ENCODE results near the gene FBL. TPM values are rescaled to one million over a fixed set of nuclear protein-coding genes. Genes with fewer than 3 reads are reported as not detected.

FBL gene
- total RNA-seq, 1 experiment from 2014 or later, result 188 TPM

DNA sequence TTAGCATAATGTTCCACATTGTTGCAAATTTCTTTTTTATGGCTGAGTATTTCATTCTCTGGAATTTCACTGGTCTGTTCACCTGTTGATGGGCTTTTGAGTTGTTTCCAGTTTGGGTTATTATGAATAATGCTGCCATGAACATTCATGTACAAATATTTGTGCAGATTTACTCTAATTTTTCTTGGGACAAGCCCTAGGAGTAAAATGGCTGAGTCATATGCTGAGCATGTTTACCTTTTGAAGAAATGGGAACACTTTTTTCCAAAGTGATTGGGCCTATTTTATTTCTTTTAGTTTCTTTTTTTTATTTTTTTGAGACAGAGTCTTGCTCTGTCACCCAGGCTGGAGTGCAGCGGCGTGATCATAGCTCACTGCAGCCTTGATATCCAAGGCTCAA is 4.7 kb upstream of the FBL start:
- no peak for DNase-seq (ENCODE audit: low read depth, low spot score)
- in situ Hi-C loops (cut with HindIII; ENCODE audit: low pct_unique_long_range_greater_than_20kb, low sequenced_read_pairs), result no loop called here

DNA sequence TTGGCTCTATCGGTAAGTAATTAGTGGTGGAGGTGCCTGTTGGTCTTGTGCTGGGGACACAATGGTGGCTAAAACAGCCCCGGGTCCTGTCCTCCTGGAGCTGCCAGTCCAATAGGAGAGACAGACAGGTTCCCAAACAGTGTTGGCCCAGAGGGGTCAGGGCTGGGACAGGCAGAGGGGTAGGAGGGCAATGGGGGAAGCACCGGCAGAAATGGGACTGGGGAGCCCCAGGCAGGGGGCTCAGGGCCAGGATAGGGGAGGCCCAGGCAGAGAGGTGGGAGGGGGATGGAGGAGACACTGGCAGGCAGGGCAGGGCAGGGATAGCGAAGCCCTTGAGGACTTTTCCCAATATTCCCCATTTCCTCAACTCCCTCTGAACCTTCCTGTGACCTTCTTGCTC is 2.2 kb upstream of the FBL start:
- no peak for DNase-seq (ENCODE audit: low read depth, low spot score)
- in situ Hi-C loops (cut with HindIII; ENCODE audit: low pct_unique_long_range_greater_than_20kb, low sequenced_read_pairs), result no loop called here

DNA sequence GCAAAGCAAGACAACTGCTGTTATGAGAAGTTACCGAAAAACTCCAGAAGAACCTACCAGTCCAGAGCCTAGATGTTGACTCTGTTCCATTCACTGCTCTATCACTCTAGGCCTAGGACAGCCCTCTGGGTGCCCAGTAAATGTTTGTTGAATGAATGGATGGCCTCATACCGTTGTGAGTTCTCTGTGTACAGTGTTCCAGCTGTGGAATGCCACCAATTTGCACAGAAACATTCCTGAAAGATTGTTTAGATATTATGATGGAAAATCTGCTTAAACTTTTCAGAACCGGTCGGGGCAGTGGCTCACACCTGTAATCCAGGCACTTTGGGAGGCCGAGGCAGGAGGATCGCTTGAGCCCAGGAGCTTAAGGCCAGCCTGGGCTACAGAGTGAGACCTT is 1.3 kb upstream of the FBL start:
- in situ Hi-C loops (cut with HindIII; ENCODE audit: low pct_unique_long_range_greater_than_20kb, low sequenced_read_pairs), result no loop called here
- DNase-seq (ENCODE audit: low read depth, low spot score), result no peak

DNA sequence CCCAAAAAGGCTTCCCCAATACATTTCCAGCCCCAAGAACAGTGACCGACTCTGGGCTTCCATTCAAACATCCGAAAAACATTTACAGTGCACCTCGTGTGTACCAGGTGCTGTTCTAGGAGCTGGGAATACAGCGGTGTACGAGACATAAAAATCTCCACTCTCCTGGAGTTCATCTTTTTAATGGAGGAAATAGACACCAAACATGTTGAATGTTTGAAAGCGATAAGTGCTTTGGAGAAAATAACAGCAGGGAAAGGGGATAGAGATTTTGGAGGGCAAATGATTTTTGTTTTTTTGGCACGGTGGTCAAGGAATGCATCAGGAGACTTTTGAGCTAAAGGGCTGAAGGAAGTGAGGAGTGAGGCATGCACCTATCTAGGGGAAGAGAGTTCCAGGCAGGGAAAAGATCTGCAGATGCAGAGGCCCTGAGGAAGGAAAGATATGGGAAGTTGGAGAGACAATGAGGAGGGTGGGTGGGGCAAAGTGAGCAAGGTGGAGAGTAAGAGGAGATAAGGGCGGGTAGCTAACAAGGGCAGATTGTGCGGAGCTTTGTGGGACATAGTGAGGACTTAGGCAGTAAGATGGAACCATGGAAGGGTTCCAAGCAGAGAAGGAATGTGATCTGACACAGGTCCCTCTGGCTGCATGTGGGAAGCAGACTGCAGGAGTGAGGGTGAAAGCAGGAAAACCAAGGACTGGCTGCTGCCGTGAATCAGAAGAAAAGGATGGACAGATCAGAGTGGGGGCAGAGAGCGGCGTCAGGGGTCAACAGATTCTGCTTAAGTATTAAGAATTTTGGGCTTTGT is 703 bp upstream of the FBL start:
- in situ Hi-C loops (cut with HindIII; ENCODE audit: low pct_unique_long_range_greater_than_20kb, low sequenced_read_pairs), result no loop called here
- DNase-seq (ENCODE audit: low read depth, low spot score), result no peak

DNA sequence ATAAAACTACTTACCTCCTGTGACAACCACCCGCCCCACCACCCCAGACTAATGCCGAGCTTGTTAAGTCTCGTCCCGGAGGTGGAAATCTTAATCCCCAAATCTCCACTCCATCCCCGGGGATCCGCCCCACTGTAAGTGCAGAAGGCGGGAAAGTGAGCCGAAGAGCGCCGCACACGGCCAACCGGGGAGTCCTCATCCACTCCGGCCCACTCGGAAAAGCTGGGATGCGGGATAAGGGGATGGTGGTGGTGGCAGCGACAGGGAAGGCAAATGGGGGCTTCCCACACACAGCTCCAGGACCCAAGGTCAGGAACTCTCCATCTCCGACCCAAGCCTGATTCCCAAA is 621 bp downstream of the FBL start:
- in situ Hi-C loops (cut with HindIII; ENCODE audit: low pct_unique_long_range_greater_than_20kb, low sequenced_read_pairs), result no loop called here
- DNase-seq (ENCODE audit: low read depth, low spot score), result no peak

DNA sequence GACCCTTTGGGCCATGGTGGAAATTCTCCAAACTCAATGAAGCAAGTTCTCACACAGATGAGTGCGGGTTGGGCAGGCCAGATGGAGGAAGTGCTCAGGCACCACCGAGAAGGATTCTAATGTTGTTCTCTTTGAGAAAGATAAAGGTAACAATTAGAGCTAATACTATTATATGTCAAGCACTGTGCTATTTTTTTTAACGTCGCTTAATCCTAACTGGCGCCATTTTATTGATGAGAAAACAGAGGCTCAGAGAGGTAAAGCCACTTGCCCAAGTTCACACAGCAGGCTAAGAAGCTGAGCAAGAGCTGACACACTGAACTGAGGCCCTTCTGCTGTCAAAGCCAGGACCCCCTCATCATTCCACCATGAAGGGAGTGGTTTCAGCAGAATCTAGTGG is 1.0 kb downstream of the FBL start:
- DNase-seq (ENCODE audit: low read depth, low spot score), result no peak
- in situ Hi-C loops (cut with HindIII; ENCODE audit: low pct_unique_long_range_greater_than_20kb, low sequenced_read_pairs), result no loop called here

DNA sequence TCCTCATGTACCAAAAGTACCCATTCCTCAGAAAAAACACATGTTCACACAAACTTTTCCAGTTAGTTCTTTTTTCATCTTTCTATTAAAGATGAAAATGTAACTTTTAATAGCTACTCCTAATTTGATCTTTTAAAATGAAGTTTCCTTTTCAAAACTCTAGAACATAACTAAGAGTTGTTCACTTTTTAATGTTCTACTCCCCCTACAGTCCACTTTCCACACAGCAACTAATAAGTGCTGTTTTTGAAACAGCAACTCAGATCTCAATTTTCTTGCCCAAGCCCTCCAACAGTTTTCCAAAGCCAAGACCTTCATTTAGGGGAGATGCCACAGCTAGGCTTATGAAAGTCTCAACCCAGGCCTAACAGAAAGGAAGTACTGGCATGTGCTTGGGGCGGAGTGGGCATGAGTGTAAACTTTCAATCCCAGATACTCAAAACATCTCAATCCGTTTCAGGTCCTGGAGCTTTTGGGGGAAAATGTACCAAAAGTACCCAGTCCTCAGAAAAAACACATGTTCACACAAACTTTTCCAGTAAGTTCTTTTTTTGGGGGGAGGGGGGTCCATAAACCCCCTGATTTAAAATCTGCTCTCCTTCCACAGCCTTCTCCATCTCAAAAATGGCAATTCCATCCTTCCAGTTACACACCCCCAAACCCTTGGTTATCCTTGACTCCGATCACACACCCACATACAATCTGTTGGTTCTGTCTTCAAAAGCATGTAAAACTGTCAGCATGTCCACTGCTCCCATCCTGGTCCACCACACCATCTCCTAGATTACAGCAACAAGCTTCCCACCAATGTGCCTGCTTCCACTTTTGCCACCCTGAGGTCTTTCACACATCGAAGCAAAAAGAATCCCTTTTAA is 2.0 kb downstream of the FBL start:
- in situ Hi-C loops (cut with HindIII; ENCODE audit: low pct_unique_long_range_greater_than_20kb, low sequenced_read_pairs), result no loop called here

DNA sequence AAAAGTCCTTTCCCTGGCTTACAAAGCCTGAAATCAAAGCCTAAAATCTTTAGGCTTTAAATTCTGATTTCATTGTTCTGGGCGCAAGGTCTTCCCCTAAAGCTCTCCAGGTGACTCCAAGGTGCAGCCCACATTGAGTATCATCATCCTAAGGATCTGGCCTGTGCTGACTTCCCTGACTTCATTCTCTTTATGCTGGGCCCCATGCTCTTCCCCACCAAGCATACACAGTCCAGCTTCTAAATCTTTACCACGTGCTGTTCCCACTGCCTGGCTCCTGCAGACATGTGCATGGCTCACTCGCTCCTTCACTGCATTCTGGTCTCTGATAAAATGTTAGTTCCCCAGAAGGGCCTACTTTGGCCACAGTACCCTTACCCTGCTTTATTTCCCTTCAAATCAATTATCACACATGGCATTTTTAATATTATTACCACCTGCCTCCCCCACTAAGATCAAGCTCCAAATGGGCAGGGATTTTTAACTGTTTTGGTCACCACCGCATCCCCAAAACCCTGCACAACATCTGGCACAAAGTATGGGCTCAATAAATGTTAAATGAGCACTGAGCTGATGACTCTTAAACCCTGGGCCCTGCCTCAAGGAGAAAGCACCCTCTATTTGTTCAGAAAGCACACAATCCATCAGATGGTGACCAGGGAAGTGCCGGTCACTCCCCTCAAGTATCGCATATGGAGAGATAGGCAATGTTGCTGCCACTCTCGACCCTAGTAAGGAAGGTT is 3.3 kb downstream of the FBL start:
- in situ Hi-C loops (cut with HindIII; ENCODE audit: low pct_unique_long_range_greater_than_20kb, low sequenced_read_pairs), result no loop called here
- no peak for DNase-seq (ENCODE audit: low read depth, low spot score)

More for the DNA sequence above, 2.0 kb downstream of the FBL start:
- DNase-seq (ENCODE audit: low read depth, low spot score), result peak; percentile 63

DNA sequence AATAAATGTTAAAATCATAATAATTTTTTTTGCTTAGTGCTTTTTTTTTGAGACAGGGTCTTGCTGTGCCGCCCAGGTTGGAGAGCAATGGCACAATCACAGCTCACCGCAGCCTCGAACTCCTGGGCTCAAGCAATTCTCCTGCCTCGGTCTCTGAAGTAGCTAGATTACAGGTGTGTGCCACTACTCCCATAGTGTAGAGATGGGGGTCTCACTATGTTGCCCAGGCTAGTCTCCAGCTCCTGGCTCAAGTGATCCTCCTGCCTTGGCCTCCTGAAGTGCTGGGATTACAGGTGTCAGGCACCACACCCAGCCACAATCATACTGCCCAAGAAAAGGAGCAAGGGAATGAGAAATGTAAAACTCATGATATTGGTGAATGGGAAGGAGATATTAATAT is 5.1 kb downstream of the FBL start:
- no peak for DNase-seq (ENCODE audit: low read depth, low spot score)
- in situ Hi-C loops (cut with HindIII; ENCODE audit: low pct_unique_long_range_greater_than_20kb, low sequenced_read_pairs), result no loop called here

DNA sequence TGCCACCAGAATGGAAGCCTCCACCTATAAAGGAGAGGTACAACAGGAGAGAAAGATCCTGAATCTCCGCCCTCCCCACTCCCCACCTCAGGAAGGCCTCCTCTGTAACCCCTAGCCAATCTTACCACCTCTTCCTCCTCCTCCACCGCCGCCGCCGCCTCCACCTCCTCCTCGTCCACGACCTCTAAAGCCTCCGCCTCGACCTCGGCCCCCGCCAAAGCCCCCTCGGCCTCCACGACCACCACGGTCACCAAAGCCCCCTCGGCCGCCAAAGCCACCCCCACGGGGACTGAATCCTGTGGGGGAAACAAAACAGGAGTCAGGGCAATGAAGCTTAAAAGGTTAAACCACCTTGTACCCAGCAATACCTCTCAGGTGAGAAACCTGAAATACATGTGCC is 5.7 kb downstream of the FBL start:
- in situ Hi-C loops (cut with HindIII; ENCODE audit: low pct_unique_long_range_greater_than_20kb, low sequenced_read_pairs), result no loop called here
- no peak for DNase-seq (ENCODE audit: low read depth, low spot score)

DNA sequence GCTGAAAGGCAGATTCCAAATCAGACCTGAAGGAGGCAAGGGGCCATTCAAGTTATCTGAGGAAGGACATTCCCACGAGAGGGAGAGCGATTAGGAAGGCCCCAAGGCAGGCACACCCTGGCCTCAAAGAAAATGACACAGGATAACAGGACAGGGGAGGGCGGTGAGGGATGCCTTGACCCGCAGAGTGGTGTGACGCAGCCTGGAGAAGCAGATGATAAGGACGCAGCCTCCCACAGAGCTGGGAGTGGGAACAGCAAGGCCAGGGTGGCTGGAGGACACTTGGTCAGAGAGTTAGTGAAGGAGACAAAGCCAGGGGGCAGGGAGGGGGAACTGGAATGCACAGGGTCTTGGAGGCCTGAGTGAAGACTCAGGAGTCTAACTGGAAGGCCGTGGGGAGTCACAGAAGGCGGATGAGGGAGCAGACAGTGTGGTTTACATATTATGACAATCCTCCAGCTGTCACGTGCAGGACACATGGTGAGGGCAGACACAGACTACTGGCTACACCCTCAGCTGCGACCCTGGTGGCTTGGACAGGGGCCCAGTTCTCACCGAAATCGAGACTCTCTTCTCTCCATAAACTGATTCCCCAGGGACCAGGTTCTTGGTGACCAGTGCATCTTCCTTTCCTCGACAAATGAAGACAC is 6.4 kb downstream of the FBL start:
- in situ Hi-C loops (cut with HindIII; ENCODE audit: low pct_unique_long_range_greater_than_20kb, low sequenced_read_pairs), result no loop called here
- no peak for DNase-seq (ENCODE audit: low read depth, low spot score)

DNA sequence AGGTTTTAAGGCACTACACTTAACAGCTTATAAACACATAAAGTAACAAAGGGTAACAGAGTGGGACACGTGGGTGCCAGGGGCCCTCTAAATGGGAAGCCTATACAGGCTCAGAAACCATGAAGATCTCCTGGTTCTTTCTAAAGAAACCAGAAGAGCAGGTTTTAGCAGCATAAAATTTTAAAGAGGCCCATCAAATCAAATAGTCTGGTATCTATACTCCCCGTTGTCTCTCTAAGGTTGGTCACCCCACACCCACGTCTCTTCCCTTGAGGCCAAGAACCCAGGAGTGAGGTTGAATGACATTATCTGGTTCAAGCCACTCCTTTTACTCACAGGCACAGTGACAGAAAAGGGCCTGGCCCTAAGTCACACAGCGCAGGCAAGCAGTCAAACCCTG is 7.6 kb downstream of the FBL start:
- DNase-seq (ENCODE audit: low read depth, low spot score), result no peak
- in situ Hi-C loops (cut with HindIII; ENCODE audit: low pct_unique_long_range_greater_than_20kb, low sequenced_read_pairs), result no loop called here

DNA sequence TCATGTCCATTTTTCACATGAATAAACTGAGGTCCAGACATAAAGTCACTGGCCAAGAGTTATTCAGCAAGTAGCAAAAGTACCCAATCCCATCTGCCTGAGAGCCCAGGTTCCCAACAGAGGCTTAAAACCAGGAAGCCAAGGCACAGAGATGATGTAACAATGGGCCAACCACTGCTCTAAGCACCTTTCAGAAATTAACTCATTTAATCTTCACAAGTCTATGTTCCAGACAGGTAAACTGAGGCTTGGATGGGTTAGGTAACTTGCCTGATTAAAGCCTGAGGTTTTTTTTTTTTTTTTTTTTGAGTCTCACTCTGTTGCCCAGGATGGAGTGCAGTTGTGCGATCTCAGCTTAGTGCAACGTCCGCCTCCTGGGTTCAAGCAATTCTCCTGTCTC is 8.2 kb downstream of the FBL start:
- DNase-seq (ENCODE audit: low read depth, low spot score), result no peak
- in situ Hi-C loops (cut with HindIII; ENCODE audit: low pct_unique_long_range_greater_than_20kb, low sequenced_read_pairs), result no loop called here

DNA sequence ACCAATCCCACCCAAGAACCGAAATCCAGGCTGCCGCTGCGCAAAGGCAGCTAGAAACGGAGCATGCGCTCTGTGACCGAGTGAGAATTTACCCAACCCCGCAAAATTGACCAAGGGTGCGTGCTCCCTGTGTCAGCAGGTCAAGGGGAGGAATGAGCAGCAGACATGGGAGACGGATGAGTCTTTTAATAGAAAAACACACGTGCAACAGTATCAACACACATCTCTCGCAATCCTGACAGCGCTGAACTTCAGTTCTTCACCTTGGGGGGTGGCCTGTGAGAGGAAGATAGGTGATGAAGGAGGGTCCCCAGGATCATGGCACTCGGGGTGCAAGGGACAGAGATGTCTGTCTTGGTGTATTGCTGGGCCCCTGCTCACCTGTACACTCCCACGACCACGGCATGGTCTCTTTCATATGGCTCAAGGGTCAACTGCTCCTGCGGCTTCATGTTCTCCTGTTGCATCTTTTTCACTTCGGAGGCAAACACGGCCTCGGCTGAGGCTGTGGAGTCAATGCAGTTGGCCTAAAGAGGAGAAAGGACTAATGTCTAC is 11.8 kb downstream of the FBL start:
- in situ Hi-C loops (cut with HindIII; ENCODE audit: low pct_unique_long_range_greater_than_20kb, low sequenced_read_pairs), result no loop called here
- no peak for DNase-seq (ENCODE audit: low read depth, low spot score)

DNA sequence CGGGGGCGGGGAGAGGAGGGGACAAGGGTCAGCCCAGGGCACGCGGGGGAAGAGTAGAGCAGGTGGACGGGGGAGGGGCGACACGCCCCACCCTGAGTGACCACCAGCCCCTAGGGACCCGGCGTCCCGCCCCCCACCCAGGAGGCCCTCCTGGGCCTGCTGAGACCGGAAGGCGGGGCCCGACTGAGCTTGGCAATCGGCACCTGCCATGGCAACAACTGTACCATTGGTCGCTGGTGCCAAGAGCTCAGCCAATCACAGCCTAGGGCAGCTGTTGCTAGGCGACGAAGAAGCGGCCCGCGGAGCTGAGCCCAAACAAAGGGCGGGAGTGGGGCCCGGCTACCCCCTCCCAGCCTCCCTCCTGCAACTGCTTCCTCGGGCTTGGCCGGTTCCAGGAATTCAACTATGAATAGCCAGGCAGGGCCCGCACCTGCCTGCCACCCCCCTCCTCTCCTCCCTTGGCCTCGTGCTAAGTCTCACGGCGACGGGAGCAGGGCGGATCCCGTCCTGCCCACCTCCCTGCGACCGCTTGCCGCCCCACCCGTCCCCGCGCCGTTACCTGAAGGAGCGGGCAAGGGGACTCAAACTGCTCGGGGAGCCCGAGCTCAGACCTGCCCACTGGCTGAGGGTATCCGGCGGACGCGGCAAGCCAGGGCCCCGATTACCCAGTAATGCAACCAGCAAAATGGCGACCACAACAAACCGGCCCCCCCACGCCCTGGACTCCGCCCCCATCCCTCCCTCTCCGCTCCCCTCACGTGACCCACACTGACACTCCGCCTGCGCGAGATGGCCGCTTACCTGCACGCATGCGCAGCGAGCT is 12.5 kb downstream of the FBL start, which contains the start of gene DYRK1B:
TSS of gene DYRK1B (minus strand) at position 699 of the 823 bp plus-strand sequence. CDS start 2,295 bp downstream, outside the sequence.
- in situ Hi-C loops (cut with HindIII; ENCODE audit: low pct_unique_long_range_greater_than_20kb, low sequenced_read_pairs), result no loop called here
- peak; percentile 98 for DNase-seq (ENCODE audit: low read depth, low spot score)

DNA sequence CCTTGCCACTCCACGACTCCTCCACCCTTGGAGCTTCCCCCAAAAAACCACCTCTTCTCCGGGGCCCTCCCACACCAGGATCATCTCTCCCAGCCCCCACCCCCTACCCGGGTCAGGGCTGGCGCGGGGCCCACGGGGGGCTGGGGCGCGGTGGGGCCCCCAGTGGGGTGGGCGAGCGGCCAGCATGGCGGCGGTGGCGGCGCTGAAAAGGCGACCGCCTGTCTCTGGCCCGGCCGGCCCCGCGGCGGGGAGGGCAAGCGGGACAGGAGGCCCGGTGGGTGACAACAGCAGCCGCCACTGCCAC is 13.1 kb downstream of the FBL start:
- no peak for DNase-seq (ENCODE audit: low read depth, low spot score)
- in situ Hi-C loops (cut with HindIII; ENCODE audit: low pct_unique_long_range_greater_than_20kb, low sequenced_read_pairs), result no loop called here
